ENCODE results near the gene PRRC2C. TPM values are rescaled to one million over a fixed set of nuclear protein-coding genes. Genes with fewer than 3 reads are reported as not detected.
"Not testable (repeated sequence)": the region's sequence is repeated elsewhere in the genome, so short reads cannot be mapped to it uniquely, and the experiment has no call there.

Gene PRRC2C
- 10 to 100 TPM; 29.3 to 30.4 TPM for polyA plus RNA-seq

DNA sequence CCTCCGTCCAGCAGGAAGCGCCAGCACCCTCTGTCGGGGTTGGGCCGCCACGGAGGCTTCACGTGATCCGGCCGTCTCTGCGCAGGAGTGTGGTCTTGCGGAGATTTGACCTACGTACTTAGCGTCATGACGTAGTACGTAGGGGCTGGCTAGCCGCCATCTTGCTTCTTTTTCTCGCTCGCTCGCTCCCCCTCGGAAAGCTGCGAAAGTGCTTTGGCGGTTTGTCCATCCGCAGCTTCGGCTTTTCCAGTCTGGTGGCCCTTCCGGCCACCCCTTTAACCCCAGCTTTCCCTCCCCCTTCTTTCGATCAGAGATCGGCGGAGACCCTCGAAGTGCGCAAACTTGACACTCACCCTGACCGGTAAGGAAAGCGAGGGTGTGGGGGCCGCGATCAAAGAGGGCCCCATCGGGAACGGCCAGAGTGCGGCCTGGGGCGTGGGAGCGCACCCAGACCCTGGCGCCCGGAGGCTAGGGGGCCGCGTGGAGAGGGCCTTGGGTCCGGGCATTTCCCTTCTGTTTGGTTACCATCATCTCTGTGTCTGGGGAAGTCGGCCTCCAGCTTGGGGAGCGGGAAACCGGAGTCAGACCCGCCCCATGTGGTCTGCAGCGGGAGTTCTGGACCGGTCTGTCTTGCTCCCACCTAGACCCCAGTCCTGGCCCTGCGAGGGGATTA lies at the start of gene PRRC2C:
Gene PRRC2C, plus strand, starts transcription at position 156 of the 673 bp plus-strand sequence. CDS start 26,559 bp downstream, outside the sequence.
- Histone ChIP-seq H3K36me3 (ENCODE audit: control insufficient read depth in 2 of 2, insufficient read depth in 2 of 2, low read length in 1 of 2) (no peaks in the 10 kb centered on the region), H3K4me1 (ENCODE audit: control insufficient read depth in 2 of 2, insufficient read depth in 2 of 2, low read length in 1 of 2) (no peaks in the 10 kb centered on the region)
- WGBS, 2 donors, result 0% methylated on average over 50 of the region's 50 CpGs

DNA sequence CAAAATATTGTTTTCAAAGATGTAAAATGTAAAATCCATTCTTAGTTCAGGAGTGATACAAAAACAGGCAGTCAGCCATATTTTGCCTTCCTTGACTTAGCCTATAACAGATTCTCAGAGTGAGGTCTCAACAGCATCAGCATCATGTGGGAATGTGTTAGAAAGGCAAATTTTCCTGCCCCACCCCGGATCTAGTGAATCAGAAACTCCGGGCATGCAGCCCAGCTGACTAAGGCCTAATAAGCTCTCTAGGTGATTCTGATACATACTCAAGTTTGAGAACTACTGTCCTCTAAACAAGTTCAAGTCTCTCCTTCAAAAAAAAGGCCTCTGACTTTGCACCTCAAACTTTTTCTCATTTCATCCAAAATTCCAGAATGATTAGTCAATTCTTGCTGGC lies 46.9 kb upstream of the PRRC2C start:
- no peak overlapping the region for H3K4me3 ChIP-seq (ENCODE audit: low read depth in 1 of 2, low read length in 2 of 2)
- WGBS, 2 donors, result 26 to 44% methylated on average over 2 of the region's 2 CpGs
- no peaks in the 10 kb centered on the region for H3K9me3 ChIP-seq (ENCODE audit: control insufficient read depth in 2 of 2, insufficient read depth in 1 of 2, low read depth in 1 of 2, low read length in 1 of 2)
- no peak overlapping the region for H3K27ac ChIP-seq (ENCODE audit: low read depth in 2 of 2, low read length in 1 of 2)
- no peaks in the 10 kb centered on the region for H3K4me1 ChIP-seq (ENCODE audit: control insufficient read depth in 2 of 2, insufficient read depth in 2 of 2, low read length in 1 of 2)
- H3K27me3 ChIP-seq (ENCODE audit: control insufficient read depth in 1 of 2, insufficient read depth in 2 of 2, low read length in 2 of 2), result no peaks in the 10 kb centered on the region
- H3K36me3 ChIP-seq (ENCODE audit: control insufficient read depth in 2 of 2, insufficient read depth in 2 of 2, low read length in 1 of 2), result no peaks in the 10 kb centered on the region

More for the DNA sequence above, at the start of gene PRRC2C:
- H3K27ac ChIP-seq (ENCODE audit: low read depth in 2 of 2, low read length in 1 of 2), result peak within 1 kb of the TSS; percentile 96 to 99
- H3K4me3 ChIP-seq (ENCODE audit: low read depth in 1 of 2, low read length in 2 of 2), result peak within 1 kb of the TSS; percentile 94 to 97
- H3K27me3 ChIP-seq (ENCODE audit: control insufficient read depth in 1 of 2, insufficient read depth in 2 of 2, low read length in 2 of 2), result no peaks in the 10 kb centered on the region
- no peaks in the 10 kb centered on the region for H3K9me3 ChIP-seq (ENCODE audit: control insufficient read depth in 2 of 2, insufficient read depth in 1 of 2, low read depth in 1 of 2, low read length in 1 of 2)

DNA sequence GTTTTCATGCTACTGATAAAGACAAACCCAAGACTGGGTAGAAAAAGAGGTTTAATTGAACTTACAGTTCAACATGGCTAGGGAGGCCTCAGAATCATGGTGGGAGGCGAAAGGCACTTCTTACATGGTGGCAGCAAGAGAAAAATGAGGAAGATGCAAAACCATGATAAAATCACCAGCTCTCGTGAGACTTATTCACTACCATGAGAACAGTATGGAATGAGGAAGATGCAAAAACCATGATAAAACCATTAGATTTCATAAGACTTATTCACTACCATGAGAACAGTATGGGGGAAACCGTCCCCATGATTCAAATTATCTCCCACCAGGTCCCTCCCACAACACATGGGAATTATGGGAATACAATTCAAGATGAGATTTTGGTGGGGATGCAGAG lies 45.1 kb upstream of the PRRC2C start:
- 90% methylated on average over 3 of the region's 3 CpGs for WGBS, 2 donors
- H3K36me3 ChIP-seq (ENCODE audit: control insufficient read depth in 2 of 2, insufficient read depth in 2 of 2, low read length in 1 of 2), result not testable (repeated sequence)

DNA sequence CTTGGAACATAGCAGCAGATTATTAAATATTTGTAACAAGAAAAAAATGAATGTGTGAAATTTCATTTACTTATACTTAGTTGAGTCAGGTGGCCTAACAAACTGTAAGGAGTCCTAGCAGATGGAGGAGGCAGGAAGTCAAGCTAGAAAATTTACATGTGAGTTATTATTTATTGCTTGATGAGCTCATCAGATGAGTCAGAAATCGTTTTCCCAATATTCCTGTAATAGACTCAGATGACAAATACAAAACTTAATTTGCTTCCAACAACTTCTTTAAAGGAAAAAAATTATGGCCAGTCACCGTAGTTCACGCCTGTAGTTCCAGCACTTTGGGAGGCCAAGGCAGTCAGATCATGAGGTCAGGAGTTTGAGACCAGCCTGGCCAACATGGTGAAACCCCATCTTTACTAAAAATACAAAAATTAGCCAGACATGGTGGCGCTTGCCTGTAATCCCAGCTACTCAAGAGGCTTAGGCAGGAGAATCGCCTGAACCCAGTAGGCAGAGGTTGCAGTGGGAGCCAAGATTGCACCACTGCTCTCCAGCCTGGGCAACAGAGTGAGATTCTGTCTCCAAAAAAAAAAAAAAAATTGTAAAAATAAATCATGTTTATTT lies 43.9 kb upstream of the PRRC2C start:
- not testable (repeated sequence) for H3K27me3 ChIP-seq (ENCODE audit: control insufficient read depth in 1 of 2, insufficient read depth in 2 of 2, low read length in 2 of 2); H3K4me1 ChIP-seq (ENCODE audit: control insufficient read depth in 2 of 2, insufficient read depth in 2 of 2, low read length in 1 of 2); H3K4me3 ChIP-seq (ENCODE audit: low read depth in 1 of 2, low read length in 2 of 2); H3K27ac ChIP-seq (ENCODE audit: low read depth in 2 of 2, low read length in 1 of 2); H3K9me3 ChIP-seq (ENCODE audit: control insufficient read depth in 2 of 2, insufficient read depth in 1 of 2, low read depth in 1 of 2, low read length in 1 of 2); H3K36me3 ChIP-seq (ENCODE audit: control insufficient read depth in 2 of 2, insufficient read depth in 2 of 2, low read length in 1 of 2)
- 45 to 54% methylated on average over 5 of the region's 5 CpGs for WGBS, 2 donors

More for the DNA sequence above, 45.1 kb upstream of the PRRC2C start:
- H3K4me3 ChIP-seq (ENCODE audit: low read depth in 1 of 2, low read length in 2 of 2); H3K9me3 ChIP-seq (ENCODE audit: control insufficient read depth in 2 of 2, insufficient read depth in 1 of 2, low read depth in 1 of 2, low read length in 1 of 2); H3K4me1 ChIP-seq (ENCODE audit: control insufficient read depth in 2 of 2, insufficient read depth in 2 of 2, low read length in 1 of 2); H3K27me3 ChIP-seq (ENCODE audit: control insufficient read depth in 1 of 2, insufficient read depth in 2 of 2, low read length in 2 of 2); H3K27ac ChIP-seq (ENCODE audit: low read depth in 2 of 2, low read length in 1 of 2): not testable (repeated sequence)

DNA sequence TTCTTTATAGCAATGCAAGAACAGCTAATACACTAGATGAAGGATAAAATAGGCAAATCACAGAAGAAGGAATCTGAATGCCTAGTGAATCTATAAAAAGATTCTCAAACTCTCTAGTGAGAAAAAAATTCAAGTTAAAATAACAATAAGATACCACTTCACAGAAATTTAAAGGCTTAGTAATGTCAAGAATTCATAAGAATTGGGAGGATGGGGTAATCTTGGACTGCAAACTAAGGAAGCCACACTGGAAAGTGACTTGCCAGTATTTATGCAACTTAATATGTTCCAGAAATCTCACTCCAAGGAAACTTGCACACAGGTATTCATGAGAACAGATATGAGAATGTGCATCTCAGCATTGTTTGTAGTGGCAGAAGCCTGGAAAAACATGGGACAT lies 38.9 kb upstream of the PRRC2C start:
- no peaks in the 10 kb centered on the region for H3K36me3 ChIP-seq (ENCODE audit: control insufficient read depth in 2 of 2, insufficient read depth in 2 of 2, low read length in 1 of 2)
- H3K4me1 ChIP-seq (ENCODE audit: control insufficient read depth in 2 of 2, insufficient read depth in 2 of 2, low read length in 1 of 2), result no peaks in the 10 kb centered on the region
- H3K27me3 ChIP-seq (ENCODE audit: control insufficient read depth in 1 of 2, insufficient read depth in 2 of 2, low read length in 2 of 2), result no peaks in the 10 kb centered on the region
- H3K9me3 ChIP-seq (ENCODE audit: control insufficient read depth in 2 of 2, insufficient read depth in 1 of 2, low read depth in 1 of 2, low read length in 1 of 2), result no peaks in the 10 kb centered on the region
- H3K27ac ChIP-seq (ENCODE audit: low read depth in 2 of 2, low read length in 1 of 2), result no peak overlapping the region
- H3K4me3 ChIP-seq (ENCODE audit: low read depth in 1 of 2, low read length in 2 of 2), result no peak overlapping the region

DNA sequence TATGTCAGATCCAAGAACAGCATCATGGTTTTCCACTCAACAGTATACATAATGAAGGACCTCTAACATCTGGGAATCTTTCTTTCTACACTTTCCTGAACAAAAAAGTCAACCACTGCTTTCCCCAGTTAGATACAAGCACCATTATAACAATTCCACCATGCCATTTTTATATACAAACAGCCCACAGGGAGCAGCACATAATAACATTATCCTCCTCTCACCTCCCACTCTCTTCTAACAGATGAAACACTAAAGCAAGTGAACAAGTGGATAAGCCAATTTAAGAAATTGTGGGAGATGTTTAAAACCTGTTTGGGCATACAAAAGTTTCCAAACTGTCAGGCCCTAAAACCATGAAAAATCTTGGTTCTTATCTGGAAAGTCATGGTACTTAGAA lies 29.4 kb upstream of the PRRC2C start:
- Histone ChIP-seq H3K27ac (ENCODE audit: low read depth in 2 of 2, low read length in 1 of 2) (no peak overlapping the region), H3K9me3 (ENCODE audit: control insufficient read depth in 2 of 2, insufficient read depth in 1 of 2, low read depth in 1 of 2, low read length in 1 of 2) (no peaks in the 10 kb centered on the region), H3K27me3 (ENCODE audit: control insufficient read depth in 1 of 2, insufficient read depth in 2 of 2, low read length in 2 of 2) (no peaks in the 10 kb centered on the region), H3K36me3 (ENCODE audit: control insufficient read depth in 2 of 2, insufficient read depth in 2 of 2, low read length in 1 of 2) (no peaks in the 10 kb centered on the region), H3K4me1 (ENCODE audit: control insufficient read depth in 2 of 2, insufficient read depth in 2 of 2, low read length in 1 of 2) (no peaks in the 10 kb centered on the region), H3K4me3 (ENCODE audit: low read depth in 1 of 2, low read length in 2 of 2) (no peak overlapping the region)

DNA sequence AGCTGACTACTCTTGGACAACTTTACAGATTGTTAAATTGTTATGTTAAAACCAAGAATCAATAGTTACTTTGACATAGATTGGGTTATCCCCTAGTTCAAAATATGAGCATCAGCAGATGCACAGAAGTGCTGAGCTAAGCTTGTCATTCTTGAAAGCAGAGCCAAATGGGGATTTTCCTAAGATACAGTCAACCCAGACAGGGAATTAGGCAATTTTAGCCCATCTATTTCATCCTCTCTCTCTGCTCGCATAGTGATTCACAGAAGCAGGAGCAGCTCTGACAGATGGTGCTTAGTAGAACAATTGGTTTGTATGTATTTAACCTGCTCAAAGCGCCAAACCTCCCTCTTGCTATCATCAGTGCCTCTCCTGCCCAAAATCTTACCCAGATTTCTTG lies 27.9 kb upstream of the PRRC2C start:
- Histone ChIP-seq H3K36me3 (ENCODE audit: control insufficient read depth in 2 of 2, insufficient read depth in 2 of 2, low read length in 1 of 2) (no peaks in the 10 kb centered on the region), H3K4me1 (ENCODE audit: control insufficient read depth in 2 of 2, insufficient read depth in 2 of 2, low read length in 1 of 2) (no peaks in the 10 kb centered on the region), H3K4me3 (ENCODE audit: low read depth in 1 of 2, low read length in 2 of 2) (no peak overlapping the region), H3K27me3 (ENCODE audit: control insufficient read depth in 1 of 2, insufficient read depth in 2 of 2, low read length in 2 of 2) (no peaks in the 10 kb centered on the region), H3K27ac (ENCODE audit: low read depth in 2 of 2, low read length in 1 of 2) (no peak overlapping the region), H3K9me3 (ENCODE audit: control insufficient read depth in 2 of 2, insufficient read depth in 1 of 2, low read depth in 1 of 2, low read length in 1 of 2) (no peaks in the 10 kb centered on the region)
- 38 to 49% methylated on average over 2 of the region's 2 CpGs for WGBS, 2 donors

DNA sequence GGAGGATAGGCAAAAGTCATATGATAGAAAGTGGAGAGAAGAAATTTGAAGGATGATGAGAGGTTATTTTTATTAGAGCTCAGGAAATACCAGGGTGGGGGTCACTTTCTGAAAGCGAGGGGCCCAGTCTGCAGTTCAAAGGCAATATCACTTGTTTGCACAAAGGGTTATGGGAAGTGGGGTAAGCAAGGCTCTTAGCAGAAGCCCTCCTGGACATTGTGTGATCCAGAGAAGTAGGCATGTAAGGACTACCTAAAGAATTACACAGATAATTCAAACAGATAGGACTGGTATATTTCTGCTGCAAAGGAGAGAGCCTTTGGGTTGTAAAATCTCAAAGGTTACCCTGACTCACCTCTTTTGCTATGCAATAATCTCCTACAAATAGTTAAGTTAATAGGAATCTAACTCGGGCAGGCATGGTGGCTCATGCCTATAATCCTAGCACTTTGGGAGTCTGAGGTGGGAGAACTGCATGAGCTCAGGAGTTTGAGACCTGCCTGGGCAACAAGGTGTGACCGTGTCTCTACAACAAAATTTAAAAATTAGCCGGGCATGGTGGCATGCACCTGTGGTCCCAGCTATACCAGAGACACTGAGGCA lies 25.2 kb upstream of the PRRC2C start:
- Histone ChIP-seq H3K4me3 (ENCODE audit: low read depth in 1 of 2, low read length in 2 of 2) (no peak overlapping the region), H3K27ac (ENCODE audit: low read depth in 2 of 2, low read length in 1 of 2) (no peak overlapping the region), H3K27me3 (ENCODE audit: control insufficient read depth in 1 of 2, insufficient read depth in 2 of 2, low read length in 2 of 2) (no peaks in the 10 kb centered on the region), H3K4me1 (ENCODE audit: control insufficient read depth in 2 of 2, insufficient read depth in 2 of 2, low read length in 1 of 2) (no peaks in the 10 kb centered on the region), H3K9me3 (ENCODE audit: control insufficient read depth in 2 of 2, insufficient read depth in 1 of 2, low read depth in 1 of 2, low read length in 1 of 2) (no peaks in the 10 kb centered on the region), H3K36me3 (ENCODE audit: control insufficient read depth in 2 of 2, insufficient read depth in 2 of 2, low read length in 1 of 2) (no peaks in the 10 kb centered on the region)
- 65 to 70% methylated on average over 4 of the region's 4 CpGs for WGBS, 2 donors

DNA sequence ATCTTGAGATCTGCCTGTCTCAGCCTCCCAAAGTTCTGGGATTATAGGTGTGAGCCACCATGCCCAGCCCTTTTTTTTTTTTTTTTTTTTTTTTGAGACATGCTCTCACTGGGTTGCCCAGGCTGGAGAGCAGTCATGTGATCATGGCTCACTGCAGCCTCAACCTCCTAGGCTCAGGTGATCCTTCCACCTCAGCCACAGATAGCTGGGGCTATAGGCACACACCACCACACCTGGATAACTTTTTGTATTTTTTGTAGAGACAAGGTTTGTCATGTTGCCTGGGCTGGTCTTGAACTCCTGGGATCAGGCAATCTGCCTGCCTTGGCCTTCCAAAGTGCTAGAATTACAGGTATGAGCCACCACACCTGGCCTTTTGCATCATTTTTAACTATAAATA lies 17.7 kb upstream of the PRRC2C start:
- Histone ChIP-seq H3K9me3 (ENCODE audit: control insufficient read depth in 2 of 2, insufficient read depth in 1 of 2, low read depth in 1 of 2, low read length in 1 of 2) (no peaks in the 10 kb centered on the region), H3K36me3 (ENCODE audit: control insufficient read depth in 2 of 2, insufficient read depth in 2 of 2, low read length in 1 of 2) (no peaks in the 10 kb centered on the region), H3K27ac (ENCODE audit: low read depth in 2 of 2, low read length in 1 of 2) (no peak overlapping the region), H3K4me3 (ENCODE audit: low read depth in 1 of 2, low read length in 2 of 2) (no peak overlapping the region), H3K27me3 (ENCODE audit: control insufficient read depth in 1 of 2, insufficient read depth in 2 of 2, low read length in 2 of 2) (no peaks in the 10 kb centered on the region), H3K4me1 (ENCODE audit: control insufficient read depth in 2 of 2, insufficient read depth in 2 of 2, low read length in 1 of 2) (peaks cover 0 to 4% of the 10 kb centered on the region in 2 donors)
